GM12874 (cell line): Measurements from ENCODE around the gene PGP.

ENCODE experiments used
- CTCF ChIP-seq: IDR thresholded peaks from 2 replicates; pipeline ENCODE4 v1.5.1; 2011; ENCODE audit warnings: low read depth, mild to moderate bottlenecking, control low read depth, low read length, moderate library complexity; ENCODE audit not compliant: insufficient read depth

The PGP gene

GRCh38 chr16:2196981-2197511, 17.6 kb downstream of the PGP start:
- TF ChIP-seq CTCF, result no peak

- TF ChIP-seq CTCF, result no peak
Measured at GRCh38 chr16:2196162-2196980, 18.3 kb downstream of the PGP start, which contains the start of gene CASKIN1. CASKIN1 (minus strand) TSS chr16:2196605; CDS start chr16:2196432, 173 bp downstream.

- TF ChIP-seq CTCF, result no peak
Measured at GRCh38 chr16:2195322-2196161, 19.1 kb downstream of the PGP start.

GRCh38 chr16:2194852-2195321, 19.8 kb downstream of the PGP start:
- TF ChIP-seq CTCF, result peak; percentile 60

GRCh38 chr16:2194166-2194834, 20.3 kb downstream of the PGP start:
- no peak for TF ChIP-seq CTCF

- TF ChIP-seq CTCF, result no peak
Measured at GRCh38 chr16:2191446-2191706, 23.3 kb downstream of the PGP start.
